GM12878 (cell line): Measurements from ENCODE around the gene LCP1. TPM values are rescaled to one million over a fixed set of nuclear protein-coding genes. Genes with fewer than 3 reads are reported as not detected.
A peak's percentile ranks its signal among the peaks of the same experiment; 100 is the strongest.

ENCODE experiments used
- ATF2 ChIP-seq: IDR thresholded peaks from 2 replicates; pipeline ENCODE4 v1.6.1; 2012; ENCODE audit warnings: low read length, inconsistent platforms
- DPF2 ChIP-seq: fragments of 450-650 bp; IDR thresholded peaks from 2 replicates; pipeline ENCODE4 v1.6.1; 2017; ENCODE audit warnings: mild to moderate bottlenecking
- ESRRA ChIP-seq: IDR thresholded peaks from 2 replicates; pipeline ENCODE4 v1.6.1; 2012; ENCODE audit warnings: mild to moderate bottlenecking, low read length, improper control_type of control experiment
- IRF3 ChIP-seq: fragments of 450-650 bp; IDR thresholded peaks from 2 replicates; pipeline ENCODE4 v1.6.1; 2014; ENCODE audit warnings: mild to moderate bottlenecking
- MTA3 ChIP-seq: IDR thresholded peaks from 2 replicates; pipeline ENCODE4 v1.6.1; 2012; ENCODE audit warnings: low read length, inconsistent platforms, borderline replicate concordance
- NFYA ChIP-seq: IDR thresholded peaks from 2 replicates; pipeline ENCODE4 v1.6.1; 2011; ENCODE audit warnings: low read depth, mild to moderate bottlenecking, low read length, improper control_type of control experiment, borderline replicate concordance
- PKNOX1 ChIP-seq: fragments of 450-650 bp; IDR thresholded peaks from 2 replicates; pipeline ENCODE4 v1.6.1; 2016; ENCODE audit warnings: mild to moderate bottlenecking
- PML ChIP-seq: IDR thresholded peaks from 2 replicates; pipeline ENCODE4 v1.6.1; 2012; ENCODE audit warnings: low read length, inconsistent platforms
- POLR2A ChIP-seq: IDR thresholded peaks from 2 replicates; pipeline ENCODE4 v1.6.1; 2011; ENCODE audit warnings: low read depth, mild to moderate bottlenecking, low read length
- POLR2AphosphoS5 ChIP-seq: IDR thresholded peaks from 2 replicates; pipeline ENCODE4 v1.6.1; 2011; ENCODE audit warnings: mild to moderate bottlenecking, low read length, inconsistent platforms
- SMAD1 ChIP-seq: fragments of 450-650 bp; IDR thresholded peaks from 2 replicates; pipeline ENCODE4 v1.6.1; 2018; ENCODE audit warnings: mild to moderate bottlenecking, low read depth; ENCODE audit not compliant: partially characterized antibody
- SMARCA5 ChIP-seq: fragments of 450-650 bp; IDR thresholded peaks from 2 replicates; pipeline ENCODE4 v1.6.1; 2017; ENCODE audit warnings: mild to moderate bottlenecking
- SMC3 ChIP-seq: IDR thresholded peaks from 2 replicates; pipeline ENCODE4 v1.6.1; 2011; ENCODE audit warnings: low read length, improper control_type of control experiment, borderline replicate concordance
- TAF1 ChIP-seq: IDR thresholded peaks from 2 replicates; pipeline ENCODE4 v1.6.1; 2011; ENCODE audit warnings: mild to moderate bottlenecking, low read depth, low read length, borderline replicate concordance
- ZBED1 ChIP-seq: IDR thresholded peaks from 2 replicates; pipeline ENCODE4 v1.6.1; 2016; ENCODE audit warnings: borderline replicate concordance
- ZBTB40 ChIP-seq: fragments of 450-650 bp; IDR thresholded peaks from 2 replicates; pipeline ENCODE4 v1.6.1; 2016; ENCODE audit warnings: mild to moderate bottlenecking, moderate library complexity, borderline replicate concordance
- ZNF24 ChIP-seq: fragments of 450-650 bp; IDR thresholded peaks from 2 replicates; pipeline ENCODE4 v1.6.1; 2017; ENCODE audit warnings: antibody characterized with exemption, mild to moderate bottlenecking
- ZNF592 ChIP-seq: fragments of 450-650 bp; IDR thresholded peaks from 2 replicates; pipeline ENCODE4 v1.6.1; 2017; ENCODE audit warnings: mild to moderate bottlenecking, moderate library complexity
- polyA plus RNA-seq, 11 experiments: library from polyadenylated mRNA; depleted of rRNA in 4 of 11; unstranded in 6 of 11; stranded (reverse) in 5 of 11; fragments of >200 nt; fragmentation: Nextera tagmentation in 4 of 11; fragmentation: Illumina TruSeq in 1 of 11; extraction: Ambion mirVana in 4 of 11; extraction: Trizol in 1 of 11; gene quantifications; 1 replicate in 1 of 11; 2 replicates in 10 of 11; pipeline versions ENCODE4 v1.2.1 to v1.2.3, GENCODE V29; 2011 to 2016; ENCODE audit warnings: inconsistent platforms in 2 of 11, missing spikeins in 2 of 11, low read depth in 1 of 11
- total RNA-seq, 4 experiments: library from RNA; depleted of rRNA in 3 of 4; stranded (reverse); fragments of >200 nt in 3 of 4; fragmentation: Illumina TruSeq in 1 of 4; extraction: Trizol in 1 of 4; gene quantifications; 2 replicates each; pipeline versions ENCODE4 v1.2.1 to v1.2.3, GENCODE V29; 2013 to 2021

The LCP1 gene
- total and polyA plus RNA-seq, 10 of the 15 experiments (the other 5 are each of a cell fraction or from before 2014, with no cell fraction given) = 775 to 2,201 (median 1,556) TPM

GRCh38 chr13:46126552-46127357, 55.2 kb downstream of the LCP1 start (continued):
- no peak for TF ChIP-seq ZBTB40
- TF ChIP-seq SMARCA5 = peak; percentile 57; the same call in 1 of the 2 replicates
- TF ChIP-seq ESRRA = no peak
- 0 out of 2 replicates have a peak, but pooled peaks have one; percentile 18 for TF ChIP-seq ZNF592
- TF ChIP-seq NFYA = no peak
- TF ChIP-seq DPF2 = no peak
- TF ChIP-seq IRF3 = no peak
- TF ChIP-seq ZBED1 = peak; percentile 43; the same call in 1 of the 2 replicates
- TF ChIP-seq SMC3 = peak; percentile 73
- TF ChIP-seq TAF1 = 0 out of 2 replicates have a peak, but pooled peaks have one; percentile 8
- TF ChIP-seq MTA3 = no peak
- peak; percentile 65 for TF ChIP-seq POLR2A
- no peak for TF ChIP-seq PKNOX1
- peak; percentile 7; the same call in 1 of the 2 replicates for TF ChIP-seq POLR2AphosphoS5
- 0 out of 2 replicates have a peak, but pooled peaks have one; percentile 12 for TF ChIP-seq ZNF24
- TF ChIP-seq PML = 0 out of 2 replicates have a peak, but pooled peaks have one; percentile 12
- peak; percentile 12; the same call in 1 of the 2 replicates for TF ChIP-seq ATF2
- no peak for TF ChIP-seq SMAD1
